Astrocyte (in vitro differentiated cells and primary cell): ENCODE data around the gene CORO2B. TPM values are rescaled to one million over a fixed set of nuclear protein-coding genes. Genes with fewer than 3 reads are reported as not detected.

ENCODE experiments used
- DNase-seq: peaks from one replicate; pipeline ENCODE4 v3.0.0-alpha.2; 2010; ENCODE audit warnings: low read depth
- FAIRE-seq: peaks from 2 replicates; lab custom pipeline; 2011; peaks lifted over from hg19 to GRCh38; lab: Jason Lieb, UNC
- H2AFZ ChIP-seq: 2 replicates; pipeline ENCODE4 v1.6.0; 2012; ENCODE audit warnings: low read depth, low read length, inconsistent platforms
- H3K27ac ChIP-seq: 2 replicates; pipeline ENCODE4 v1.5.1; 2011; ENCODE audit warnings: low read depth, low read length, inconsistent platforms
- H3K27me3 ChIP-seq: 2 replicates; pipeline ENCODE4 v1.6.0; 2011; ENCODE audit warnings: low read length, inconsistent platforms; ENCODE audit not compliant: insufficient read depth
- H3K36me3 ChIP-seq: 2 replicates; pipeline ENCODE4 v1.5.1; 2011; ENCODE audit warnings: low read length, inconsistent platforms; ENCODE audit not compliant: insufficient read depth
- H3K4me1 ChIP-seq: 2 replicates; pipeline ENCODE4 v1.5.1; 2011; ENCODE audit warnings: low read length, inconsistent platforms; ENCODE audit not compliant: insufficient read depth
- H3K4me2 ChIP-seq: 2 replicates; pipeline ENCODE4 v1.6.0; 2012; ENCODE audit warnings: low read length, inconsistent platforms
- H3K4me3 ChIP-seq: 2 replicates; pipeline ENCODE4 v1.5.1; 2011; ENCODE audit warnings: low read depth, mild to moderate bottlenecking, low read length, inconsistent platforms; ENCODE audit not compliant: insufficient read depth
- H3K79me2 ChIP-seq: 2 replicates; pipeline ENCODE4 v1.6.0; 2012; ENCODE audit warnings: mild to moderate bottlenecking, low read length, inconsistent platforms; ENCODE audit not compliant: insufficient read depth
- H3K9ac ChIP-seq: 2 replicates; pipeline ENCODE4 v1.6.0; 2012; ENCODE audit warnings: mild to moderate bottlenecking, low read length, inconsistent platforms
- H3K9me3 ChIP-seq: 2 replicates; pipeline ENCODE4 v1.5.1; 2012; ENCODE audit warnings: low read depth, mild to moderate bottlenecking, low read length, inconsistent platforms; ENCODE audit not compliant: insufficient read depth
- H4K20me1 ChIP-seq: 2 replicates; pipeline ENCODE4 v1.6.0; 2012; ENCODE audit warnings: low read length, inconsistent platforms; ENCODE audit not compliant: insufficient read depth
- H3K27ac Mint-ChIP-seq: one replicate; pipeline ENCODE4 v1.8.0; 2021; ENCODE audit warnings: mild to moderate bottlenecking, mixed read lengths; ENCODE audit not compliant: unreplicated experiment
- H3K27me3 Mint-ChIP-seq: one replicate; pipeline ENCODE4 v1.8.0; 2021; ENCODE audit warnings: low read depth, mixed read lengths; ENCODE audit not compliant: unreplicated experiment
- H3K36me3 Mint-ChIP-seq: one replicate; pipeline ENCODE4 v1.8.0; 2021; ENCODE audit warnings: low read depth, mixed read lengths; ENCODE audit not compliant: unreplicated experiment
- H3K4me1 Mint-ChIP-seq: one replicate; pipeline ENCODE4 v1.8.0; 2021; ENCODE audit warnings: low read depth, mixed read lengths; ENCODE audit not compliant: unreplicated experiment
- H3K4me3 Mint-ChIP-seq: one replicate; pipeline ENCODE4 v1.8.0; 2021; ENCODE audit warnings: mild to moderate bottlenecking, moderate library complexity, mixed read lengths; ENCODE audit not compliant: unreplicated experiment
- H3K9me3 Mint-ChIP-seq: one replicate; pipeline ENCODE4 v1.8.0; 2021; ENCODE audit warnings: mild to moderate bottlenecking, mixed read lengths; ENCODE audit not compliant: unreplicated experiment
- EZH2 ChIP-seq: IDR thresholded peaks from 2 replicates; pipeline ENCODE4 v1.6.1; 2012; ENCODE audit warnings: mild to moderate bottlenecking, low read length, inconsistent platforms; ENCODE audit not compliant: insufficient read depth
- total RNA-seq: library from RNA; stranded (reverse); gene quantifications from 2 replicates; pipeline ENCODE4 v1.2.1, GENCODE V29; 2021
- TF ChIP-seq, protein P1 (sequence below): IDR thresholded peaks from 2 replicates; pipeline ENCODE4 v1.5.1; 2011; ENCODE audit warnings: low read depth, mild to moderate bottlenecking, inconsistent platforms, low read length, moderate library complexity; ENCODE audit not compliant: insufficient read depth

The CORO2B gene
- total RNA-seq, 1 donor from 2014 or later = 7.4 TPM

DNA sequence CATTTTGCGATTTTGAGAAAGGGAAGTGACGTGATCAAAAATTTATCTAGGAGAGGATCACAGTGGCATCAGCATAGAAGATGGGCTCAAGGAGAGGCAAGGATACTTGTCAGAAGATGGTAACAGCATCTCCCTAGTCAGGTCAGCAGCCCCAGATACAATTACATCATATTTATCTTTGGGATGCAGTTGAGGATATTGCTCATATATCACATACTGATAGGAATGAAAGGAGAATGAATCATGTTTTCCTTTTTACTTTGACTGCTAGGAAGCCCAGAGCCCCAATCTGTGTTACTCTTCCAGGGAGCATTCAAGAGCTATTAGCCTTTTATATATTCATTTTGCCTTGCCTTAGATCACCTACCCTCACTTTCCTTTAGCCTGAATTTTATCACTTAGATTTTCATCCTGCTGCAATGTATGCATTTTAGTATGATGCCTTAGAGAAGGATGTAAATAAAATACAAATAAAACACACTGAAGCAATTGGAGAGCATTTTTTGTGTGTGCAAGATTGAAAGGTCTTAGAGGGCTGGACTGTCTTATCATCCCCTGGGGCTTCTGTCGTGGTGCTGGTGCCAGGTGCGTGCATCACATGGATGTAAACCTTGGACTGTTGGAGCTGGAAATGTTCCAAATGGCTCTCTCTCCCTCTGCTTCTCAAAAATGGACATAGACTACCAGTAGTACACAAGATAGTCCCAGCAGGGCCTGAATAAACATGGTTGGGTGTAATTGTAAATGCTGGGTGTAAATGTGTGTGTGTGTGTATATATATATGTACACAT is 40.3 kb downstream of the CORO2B start:
- Histone ChIP-seq H3K9ac (peak overlapping the region; percentile 2), H4K20me1 (no peaks in the 10 kb centered on the region), H3K27me3 (no peaks in the 10 kb centered on the region), H3K9me3 (no peaks in the 10 kb centered on the region), H3K36me3 (no peaks in the 10 kb centered on the region), H3K4me3 (no peak overlapping the region), H3K4me1 (peaks cover 64% of the 10 kb centered on the region), H3K4me2 (peak overlapping the region; percentile 41), H3K79me2 (peaks cover 53% of the 10 kb centered on the region), H3K27ac (peak overlapping the region; percentile 29), H2AFZ (no peak overlapping the region)
- peaks cover 2% of the 10 kb centered on the region for H3K27me3 Mint-ChIP-seq
- TF ChIP-seq, protein P1, sequence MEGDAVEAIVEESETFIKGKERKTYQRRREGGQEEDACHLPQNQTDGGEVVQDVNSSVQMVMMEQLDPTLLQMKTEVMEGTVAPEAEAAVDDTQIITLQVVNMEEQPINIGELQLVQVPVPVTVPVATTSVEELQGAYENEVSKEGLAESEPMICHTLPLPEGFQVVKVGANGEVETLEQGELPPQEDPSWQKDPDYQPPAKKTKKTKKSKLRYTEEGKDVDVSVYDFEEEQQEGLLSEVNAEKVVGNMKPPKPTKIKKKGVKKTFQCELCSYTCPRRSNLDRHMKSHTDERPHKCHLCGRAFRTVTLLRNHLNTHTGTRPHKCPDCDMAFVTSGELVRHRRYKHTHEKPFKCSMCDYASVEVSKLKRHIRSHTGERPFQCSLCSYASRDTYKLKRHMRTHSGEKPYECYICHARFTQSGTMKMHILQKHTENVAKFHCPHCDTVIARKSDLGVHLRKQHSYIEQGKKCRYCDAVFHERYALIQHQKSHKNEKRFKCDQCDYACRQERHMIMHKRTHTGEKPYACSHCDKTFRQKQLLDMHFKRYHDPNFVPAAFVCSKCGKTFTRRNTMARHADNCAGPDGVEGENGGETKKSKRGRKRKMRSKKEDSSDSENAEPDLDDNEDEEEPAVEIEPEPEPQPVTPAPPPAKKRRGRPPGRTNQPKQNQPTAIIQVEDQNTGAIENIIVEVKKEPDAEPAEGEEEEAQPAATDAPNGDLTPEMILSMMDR = no peak
- TF ChIP-seq EZH2 = no peak
- DNase-seq (peak; percentile 71), FAIRE-seq (peak; percentile 69)
- H3K9me3 Mint-ChIP-seq = no peaks in the 10 kb centered on the region
- peaks cover 31% of the 10 kb centered on the region for H3K4me1 Mint-ChIP-seq
- H3K4me3 Mint-ChIP-seq = no peak overlapping the region
- peaks cover 4% of the 10 kb centered on the region for H3K36me3 Mint-ChIP-seq
- H3K27ac Mint-ChIP-seq = no peak overlapping the region

DNA sequence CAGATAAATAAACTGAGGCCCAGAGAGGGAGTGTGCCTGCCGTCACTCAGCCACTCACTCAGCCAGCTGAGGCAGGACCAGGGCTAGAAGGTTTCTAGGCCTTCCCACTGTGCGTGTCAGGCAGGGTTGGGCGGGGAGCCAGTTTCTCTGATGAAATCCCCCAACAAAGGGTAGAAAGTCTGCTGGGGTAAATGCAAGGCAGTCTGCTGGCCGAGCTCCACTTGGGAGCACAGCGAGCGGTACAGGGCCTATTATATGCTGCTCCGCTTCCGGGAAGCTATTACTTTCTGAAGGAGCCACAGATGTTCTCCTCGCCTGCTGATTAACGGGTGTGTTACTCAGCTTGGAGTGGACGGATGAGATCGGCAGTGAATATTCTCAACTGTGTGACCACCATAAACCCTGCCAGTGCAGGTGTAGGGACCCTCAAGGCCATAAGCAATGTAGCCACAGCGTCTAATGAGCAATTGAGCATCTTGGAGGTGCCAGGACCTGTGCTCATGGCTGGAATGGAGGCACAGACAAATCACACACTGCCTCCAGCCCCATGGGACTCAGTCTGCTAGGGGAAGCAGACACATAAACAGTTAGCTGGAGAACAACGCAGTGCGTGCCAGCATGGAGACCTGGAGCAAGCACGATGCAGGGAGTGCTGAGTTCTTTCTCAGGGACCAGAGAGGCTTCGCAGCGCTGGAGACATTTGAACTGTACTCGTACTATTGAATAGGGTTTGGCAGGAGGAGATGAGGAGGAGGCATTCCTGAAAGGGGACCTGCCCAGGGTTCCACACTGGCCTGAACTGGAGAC is 42.1 kb downstream of the CORO2B start:
- Mint-ChIP-seq H3K9me3 (no peaks in the 10 kb centered on the region), H3K4me3 (no peak overlapping the region), H3K36me3 (peaks cover 3% of the 10 kb centered on the region), H3K27me3 (peaks cover 2% of the 10 kb centered on the region), H3K27ac (no peak overlapping the region), H3K4me1 (peaks cover 19% of the 10 kb centered on the region)
- Histone ChIP-seq H4K20me1 (peaks cover under 1% of the 10 kb centered on the region), H3K79me2 (peaks cover 40% of the 10 kb centered on the region), H3K27me3 (no peaks in the 10 kb centered on the region), H3K4me1 (peaks cover 51% of the 10 kb centered on the region), H3K9me3 (no peaks in the 10 kb centered on the region), H3K4me3 (no peak overlapping the region), H3K4me2 (peak overlapping the region; percentile 78), H3K9ac (peak overlapping the region; percentile 54), H3K36me3 (no peaks in the 10 kb centered on the region), H3K27ac (peak overlapping the region; percentile 63), H2AFZ (peak overlapping the region; percentile 54)
- FAIRE-seq (peak; percentile 43), DNase-seq (peak; percentile 96)
- TF ChIP-seq EZH2 = no peak
- TF ChIP-seq, protein P1 = no peak
